CD14-positive monocyte (primary cell): Measurements from ENCODE around the gene DGCR8. TPM values are rescaled to one million over a fixed set of nuclear protein-coding genes. Genes with fewer than 3 reads are reported as not detected.

Experiments used
- DNase-seq, 3 donors: peaks; one replicate each; pipeline ENCODE4 v3.0.0-alpha.2; 2011 to 2022
- H2AFZ ChIP-seq: 2 replicates; pipeline ENCODE4 v1.6.0; 2012; ENCODE audit warnings: mild to moderate bottlenecking, low read depth, low read length, inconsistent platforms; ENCODE audit not compliant: insufficient read depth, poor library complexity, severe bottlenecking
- H3K27ac ChIP-seq, 2 donors: 1 replicate in 1 of 2; 2 replicates in 1 of 2; pipeline ENCODE4 v1.5.1; 2012 to 2013; ENCODE audit warnings: low read length in 2 of 2, control low read depth in 1 of 2, inconsistent platforms in 1 of 2, low read depth in 1 of 2, mild to moderate bottlenecking in 1 of 2
- H3K27me3 ChIP-seq, 2 donors: one replicate each; pipeline versions ENCODE4 v1.6.0 to v1.6.1; 2011 to 2013; ENCODE audit warnings: low read length in 2 of 2; ENCODE audit not compliant: control insufficient read depth in 2 of 2, insufficient read depth in 2 of 2
- H3K36me3 ChIP-seq, 2 donors: replicated peaks in 1 of 2; 1 replicate in 1 of 2; 2 replicates in 1 of 2; pipeline versions ENCODE4 v1.5.1 to v1.6.1; 2012 to 2013; ENCODE audit warnings: low read length in 2 of 2, control low read depth in 1 of 2, inconsistent platforms in 1 of 2, mild to moderate bottlenecking in 1 of 2; ENCODE audit not compliant: insufficient read depth in 2 of 2, control insufficient read depth in 1 of 2
- H3K4me1 ChIP-seq, 2 donors: 1 replicate in 1 of 2; 2 replicates in 1 of 2; pipeline versions ENCODE4 v1.5.1 to v1.6.1; 2012 to 2013; ENCODE audit warnings: low read length in 2 of 2, control low read depth in 1 of 2, inconsistent platforms in 1 of 2, mild to moderate bottlenecking in 1 of 2, moderate library complexity in 1 of 2; ENCODE audit not compliant: insufficient read depth in 2 of 2, control insufficient read depth in 1 of 2
- H3K4me2 ChIP-seq: replicated peaks from 2 replicates; pipeline ENCODE3; 2012; ENCODE audit warnings: low read length, moderate library complexity, mild to moderate bottlenecking; ENCODE audit not compliant: poor library complexity, severe bottlenecking; ENCODE audit errors: extremely low read depth
- H3K4me3 ChIP-seq, 3 experiments: fragments of 200-600 bp in 1 of 3; sonication (generic) in 1 of 3; replicated peaks in 1 of 3; 1 replicate in 2 of 3; 2 replicates in 1 of 3; pipeline ENCODE4 v1.5.1; 2011 to 2013; ENCODE audit warnings: low read length in 3 of 3, mild to moderate bottlenecking in 3 of 3, control low read depth in 2 of 3, low read depth in 2 of 3, inconsistent platforms in 1 of 3, moderate library complexity in 1 of 3
- H3K79me2 ChIP-seq: 2 replicates; pipeline ENCODE4 v1.6.0; 2012; ENCODE audit warnings: mild to moderate bottlenecking, control low read depth, inconsistent platforms, low read length, moderate library complexity; ENCODE audit not compliant: insufficient read depth
- H3K9ac ChIP-seq: 2 replicates; pipeline ENCODE4 v1.6.0; 2017; ENCODE audit warnings: low read length, mild to moderate bottlenecking; ENCODE audit not compliant: insufficient read depth, poor library complexity, severe bottlenecking
- H3K9me3 ChIP-seq, 2 donors: replicated peaks in 1 of 2; 1 replicate in 1 of 2; 2 replicates in 1 of 2; pipeline versions ENCODE4 v1.5.1 to v1.6.1; 2012 to 2013; ENCODE audit warnings: low read length in 2 of 2, control low read depth in 1 of 2; ENCODE audit not compliant: control insufficient read depth in 1 of 2, insufficient read depth in 1 of 2
- H4K20me1 ChIP-seq: 2 replicates; pipeline ENCODE4 v1.6.0; 2012; ENCODE audit warnings: mild to moderate bottlenecking, low read length, control low read depth, moderate library complexity; ENCODE audit not compliant: insufficient read depth
- H3K27ac Mint-ChIP-seq, 7 donors: one replicate each; pipeline ENCODE4 v1.8.0; 2020; ENCODE audit warnings: mild to moderate bottlenecking in 7 of 7, mixed read lengths in 7 of 7, moderate library complexity in 6 of 7, inconsistent platforms in 2 of 7
- H3K27me3 Mint-ChIP-seq, 3 donors: one replicate each; pipeline ENCODE4 v1.8.0; 2021 to 2022; ENCODE audit warnings: low read depth in 3 of 3, mild to moderate bottlenecking in 3 of 3, mixed read lengths in 3 of 3, moderate library complexity in 3 of 3, inconsistent platforms in 1 of 3
- H3K36me3 Mint-ChIP-seq, 2 donors: one replicate each; pipeline ENCODE4 v1.8.0; 2020; ENCODE audit warnings: mixed read lengths in 2 of 2, inconsistent platforms in 1 of 2, mild to moderate bottlenecking in 1 of 2
- H3K4me1 Mint-ChIP-seq: one replicate; pipeline ENCODE4 v1.8.0; 2020; ENCODE audit warnings: mild to moderate bottlenecking, mixed read lengths
- H3K4me3 Mint-ChIP-seq, 2 donors: one replicate each; pipeline ENCODE4 v1.8.0; 2020; ENCODE audit warnings: mild to moderate bottlenecking in 2 of 2, mixed read lengths in 2 of 2, moderate library complexity in 1 of 2
- H3K9me3 Mint-ChIP-seq, 7 donors: one replicate each; pipeline ENCODE4 v1.8.0; 2020 to 2022; ENCODE audit warnings: mixed read lengths in 7 of 7, mild to moderate bottlenecking in 6 of 7, moderate library complexity in 6 of 7, inconsistent platforms in 2 of 7
- WGBS: methylation state at CpG from one replicate; pipeline ENCODE4 v1.1.5; 2013; ENCODE audit warnings: missing lambda C conversion rate; ENCODE audit not compliant: insufficient coverage; 5-methylcytosine and 5-hydroxymethylcytosine counted together
- intact Hi-C, 2 donors: fragments of 100-400 bp; cut with micrococcal nuclease; formaldehyde crosslinking; loops; one replicate each; pipeline versions ENCODE4 v1.15.0 to v1.15.1; 2023
- polyA plus RNA-seq, 3 donors: library from polyadenylated mRNA; depleted of rRNA in 1 of 3; unstranded in 2 of 3; stranded (reverse) in 1 of 3; fragments of 300-500 nt in 2 of 3; fragments of >200 nt in 1 of 3; fragmentation: Illumina TruSeq in 2 of 3; gene quantifications; 1 replicate in 2 of 3; 2 replicates in 1 of 3; pipeline ENCODE4 v1.2.3, GENCODE V29; 2012 to 2021
- TF ChIP-seq, protein P1 (sequence below): fragments of 200-600 bp; IDR thresholded peaks from one replicate; pipeline ENCODE4 v1.8.0; 2022; ENCODE audit warnings: antibody characterized with exemption, mild to moderate bottlenecking

The DGCR8 gene
- polyA plus RNA-seq, 3 donors = 1.2 to 18.7 (median 1.4) TPM

DNA sequence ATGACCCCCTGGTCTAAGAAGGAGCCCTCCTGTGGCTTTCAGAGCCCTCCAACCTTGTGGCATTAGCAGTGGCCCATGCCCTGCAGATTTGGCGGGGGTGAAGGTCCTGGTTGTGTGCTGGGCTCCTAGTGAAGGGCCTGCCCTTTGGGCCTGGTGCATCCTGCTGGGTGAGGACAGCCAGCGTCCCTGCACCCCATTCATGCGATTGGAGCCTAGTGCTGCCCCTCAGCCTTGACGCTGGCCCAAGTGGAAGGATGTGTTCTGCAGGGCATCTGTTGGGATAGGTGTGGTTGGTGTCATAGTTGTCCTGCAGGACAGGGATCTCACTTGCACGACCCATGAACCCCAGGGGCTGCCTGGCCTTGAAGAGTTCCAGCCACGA lies 28.1 kb upstream of the DGCR8 start:
- H3K4me3 Mint-ChIP-seq = no peak overlapping the region
- peaks cover 79 to 97% of the 10 kb centered on the region in 2 donors for H3K36me3 Mint-ChIP-seq
- TF ChIP-seq, protein P1, sequence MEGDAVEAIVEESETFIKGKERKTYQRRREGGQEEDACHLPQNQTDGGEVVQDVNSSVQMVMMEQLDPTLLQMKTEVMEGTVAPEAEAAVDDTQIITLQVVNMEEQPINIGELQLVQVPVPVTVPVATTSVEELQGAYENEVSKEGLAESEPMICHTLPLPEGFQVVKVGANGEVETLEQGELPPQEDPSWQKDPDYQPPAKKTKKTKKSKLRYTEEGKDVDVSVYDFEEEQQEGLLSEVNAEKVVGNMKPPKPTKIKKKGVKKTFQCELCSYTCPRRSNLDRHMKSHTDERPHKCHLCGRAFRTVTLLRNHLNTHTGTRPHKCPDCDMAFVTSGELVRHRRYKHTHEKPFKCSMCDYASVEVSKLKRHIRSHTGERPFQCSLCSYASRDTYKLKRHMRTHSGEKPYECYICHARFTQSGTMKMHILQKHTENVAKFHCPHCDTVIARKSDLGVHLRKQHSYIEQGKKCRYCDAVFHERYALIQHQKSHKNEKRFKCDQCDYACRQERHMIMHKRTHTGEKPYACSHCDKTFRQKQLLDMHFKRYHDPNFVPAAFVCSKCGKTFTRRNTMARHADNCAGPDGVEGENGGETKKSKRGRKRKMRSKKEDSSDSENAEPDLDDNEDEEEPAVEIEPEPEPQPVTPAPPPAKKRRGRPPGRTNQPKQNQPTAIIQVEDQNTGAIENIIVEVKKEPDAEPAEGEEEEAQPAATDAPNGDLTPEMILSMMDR = no peak
- H3K79me2 ChIP-seq = peaks cover 6% of the 10 kb centered on the region
- intact Hi-C loops = no loop called here
- peaks cover 11 to 17% (median 13%) of the 10 kb centered on the region in 7 donors for H3K9me3 Mint-ChIP-seq
- peaks cover 11 to 12% of the 10 kb centered on the region in 2 donors for H3K9me3 ChIP-seq
- H3K36me3 ChIP-seq = peaks cover 84 to 88% of the 10 kb centered on the region in 2 donors
- H3K9ac ChIP-seq = no peak overlapping the region
- H3K4me3 ChIP-seq = no peak overlapping the region
- peak overlapping the region in 1 of 7 donors; percentile 58 for H3K27ac Mint-ChIP-seq
- H3K27ac ChIP-seq = no peak overlapping the region
- H2AFZ ChIP-seq = no peak overlapping the region
- H3K4me1 ChIP-seq = no peaks in the 10 kb centered on the region
- 98% methylated on average over 6 of the region's 6 CpGs for WGBS
- H3K4me1 Mint-ChIP-seq = no peaks in the 10 kb centered on the region
- no peak overlapping the region for H3K4me2 ChIP-seq
- H3K27me3 Mint-ChIP-seq = no peaks in the 10 kb centered on the region
- peaks cover 54% of the 10 kb centered on the region for H4K20me1 ChIP-seq
- no peaks in the 10 kb centered on the region for H3K27me3 ChIP-seq
- DNase-seq = no peak

DNA sequence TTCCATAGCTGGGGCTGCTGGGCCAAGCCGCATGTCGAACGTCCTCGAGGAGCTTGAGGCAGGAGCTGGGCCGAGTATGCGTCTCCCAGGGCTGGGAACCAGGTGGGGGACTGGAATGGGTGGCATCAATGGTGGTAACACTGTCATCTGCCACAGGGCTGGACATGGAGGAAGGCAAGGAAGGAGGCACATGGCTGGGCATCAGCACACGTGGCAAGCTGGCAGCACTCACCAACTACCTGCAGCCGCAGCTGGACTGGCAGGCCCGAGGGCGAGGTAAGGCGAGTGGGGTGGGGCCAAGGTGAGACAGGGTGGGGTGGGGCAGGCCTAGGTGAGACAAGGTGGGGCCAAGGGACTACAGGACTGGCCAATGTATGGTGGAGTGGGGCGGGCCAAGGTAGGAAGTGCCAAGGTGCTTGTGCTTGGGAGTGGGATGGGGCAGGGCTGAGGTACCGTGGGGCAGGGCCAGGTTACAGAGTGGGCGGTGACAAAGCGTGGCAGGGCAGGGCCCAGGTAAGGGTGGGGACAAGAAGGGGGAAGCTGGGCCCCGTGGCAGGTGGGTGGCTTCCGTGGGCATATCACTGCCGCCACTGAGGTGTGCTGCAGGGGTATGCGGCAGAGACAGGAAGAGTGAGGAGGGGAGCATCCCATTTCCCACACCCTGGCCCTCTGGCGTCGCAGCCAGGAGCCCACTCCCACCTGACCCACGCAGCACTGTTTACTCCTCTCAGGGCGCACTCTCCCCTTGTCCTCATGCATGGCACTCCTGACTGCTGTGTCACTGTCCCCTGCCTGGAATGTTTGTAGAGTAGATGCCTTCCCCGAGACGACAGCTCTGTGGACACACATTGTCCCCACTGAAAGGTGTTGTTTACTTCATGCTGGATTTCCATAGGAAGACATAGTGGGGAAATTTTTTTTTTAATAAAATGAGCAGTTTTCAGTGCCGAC lies 27.5 kb upstream of the DGCR8 start:
- H3K4me1 ChIP-seq = no peaks in the 10 kb centered on the region
- H3K27ac ChIP-seq = no peak overlapping the region
- H3K36me3 ChIP-seq = peaks cover 86 to 88% of the 10 kb centered on the region in 2 donors
- H3K4me1 Mint-ChIP-seq = no peaks in the 10 kb centered on the region
- no peak overlapping the region for H3K4me3 ChIP-seq
- no peak overlapping the region for H3K4me2 ChIP-seq
- peaks cover 6 to 10% (median 7%) of the 10 kb centered on the region in 7 donors for H3K9me3 Mint-ChIP-seq
- no peak overlapping the region for H2AFZ ChIP-seq
- no peak overlapping the region for H3K9ac ChIP-seq
- H3K27me3 Mint-ChIP-seq = no peaks in the 10 kb centered on the region
- peak overlapping the region in 1 of 7 donors; percentile 58 for H3K27ac Mint-ChIP-seq
- TF ChIP-seq, protein P1 = no peak
- peaks cover 7% of the 10 kb centered on the region in 2 donors for H3K9me3 ChIP-seq
- intact Hi-C loops = no loop called here
- peaks cover 57% of the 10 kb centered on the region for H4K20me1 ChIP-seq
- no peaks in the 10 kb centered on the region for H3K27me3 ChIP-seq
- no peak for DNase-seq
- no peak overlapping the region for H3K4me3 Mint-ChIP-seq
- H3K79me2 ChIP-seq = peaks cover 5% of the 10 kb centered on the region
- peaks cover 77 to 97% of the 10 kb centered on the region in 2 donors for H3K36me3 Mint-ChIP-seq
- WGBS = 98% methylated on average over 17 of the region's 26 CpGs
